ENCODE measurements around the gene RNU6-1. TPM values are rescaled to one million over a fixed set of nuclear protein-coding genes. Genes with fewer than 3 reads are reported as not detected.
A peak's percentile ranks its signal among the peaks of the same experiment; 100 is the strongest.

RNU6-1 gene
- total RNA-seq, 2 experiments from 2014 or later: not detected

- H3K36me3 Mint-ChIP-seq (ENCODE audit: low read depth): peaks cover 6% of the 10 kb centered on the region
- no peak for DNase-seq
- no peak overlapping the region for H3K27ac Mint-ChIP-seq
- peaks cover 73% of the 10 kb centered on the region for H3K27me3 Mint-ChIP-seq
- ChIA-PET POLR2A (no interaction called here), CTCF (interaction anchor here (0.6 to 4.3 kb wide), 10 partner anchors 11 to 889 kb away, joined by 3 to 52 read pairs (median 3); no protein-coding TSS in a partner anchor)
- H3K4me3 Mint-ChIP-seq: peak overlapping the region; percentile 59
- no peaks in the 10 kb centered on the region for H3K9me3 Mint-ChIP-seq
- peaks cover 51% of the 10 kb centered on the region for H3K4me1 Mint-ChIP-seq
These were observed 4.3 kb downstream of the RNU6-1 start for GRCh38 chr15:67835297-67836133.

GRCh38 chr15:67834581-67835296 lies 5.1 kb downstream of the RNU6-1 start:
- POLR2A ChIA-PET: no interaction called here

GRCh38 chr15:67833710-67834511 lies 5.9 kb downstream of the RNU6-1 start:
- POLR2A ChIA-PET: no interaction called here
- Mint-ChIP-seq H3K4me3 (peak overlapping the region; percentile 38), H3K27ac (no peak overlapping the region), H3K36me3 (ENCODE audit: low read depth) (peaks cover 3% of the 10 kb centered on the region), H3K27me3 (peaks cover 86% of the 10 kb centered on the region), H3K9me3 (no peaks in the 10 kb centered on the region), H3K4me1 (peaks cover 46% of the 10 kb centered on the region)
- CTCF ChIA-PET: interaction anchor here (4.2 kb wide), 1 partner anchor 377 kb away, joined by 52 read pairs; no protein-coding TSS in a partner anchor
- peak; percentile 48 for DNase-seq

More at GRCh38 chr15:67834581-67835296, 5.1 kb downstream of the RNU6-1 start:
- H3K4me3 Mint-ChIP-seq: peak overlapping the region; percentile 59
- H3K36me3 Mint-ChIP-seq (ENCODE audit: low read depth): peaks cover under 1% of the 10 kb centered on the region
- CTCF ChIA-PET: interaction anchor here (2.2 to 4.2 kb wide), 2 partner anchors 11 to 378 kb away, joined by 11 to 52 read pairs; no protein-coding TSS in a partner anchor
- no peak for DNase-seq
- peaks cover 79% of the 10 kb centered on the region for H3K27me3 Mint-ChIP-seq
- peaks cover 48% of the 10 kb centered on the region for H3K4me1 Mint-ChIP-seq
- no peak overlapping the region for H3K27ac Mint-ChIP-seq
- H3K9me3 Mint-ChIP-seq: no peaks in the 10 kb centered on the region

- Mint-ChIP-seq H3K4me1 (peaks cover 42% of the 10 kb centered on the region), H3K27me3 (peaks cover 89% of the 10 kb centered on the region), H3K36me3 (ENCODE audit: low read depth) (peaks cover 3% of the 10 kb centered on the region), H3K27ac (no peak overlapping the region), H3K4me3 (peak overlapping the region; percentile 8), H3K9me3 (no peaks in the 10 kb centered on the region)
- ChIA-PET POLR2A (interaction anchor here (1.0 kb wide), 1 partner anchor 56 kb away, joined by 3 read pairs; no protein-coding TSS in a partner anchor), CTCF (interaction anchor here (1.0 kb wide), 1 partner anchor 50 kb away, joined by 5 read pairs; no protein-coding TSS in a partner anchor)
- no peak for DNase-seq
These were observed 6.7 kb downstream of the RNU6-1 start for GRCh38 chr15:67832897-67833709.

- Mint-ChIP-seq H3K4me3 (no peak overlapping the region), H3K9me3 (no peaks in the 10 kb centered on the region), H3K27ac (no peak overlapping the region), H3K36me3 (ENCODE audit: low read depth) (peaks cover 3% of the 10 kb centered on the region), H3K27me3 (peaks cover 83% of the 10 kb centered on the region), H3K4me1 (peaks cover 42% of the 10 kb centered on the region)
- POLR2A ChIA-PET: no interaction called here
- DNase-seq: no peak
- CTCF ChIA-PET: interaction anchor here (0.7 to 1.5 kb wide), 3 partner anchors 49 to 593 kb away, joined by 3 to 5 read pairs (median 3); no protein-coding TSS in a partner anchor
These were observed 7.8 kb downstream of the RNU6-1 start for GRCh38 chr15:67832031-67832551.

- ChIA-PET CTCF (interaction anchor here (1.5 kb wide), 1 partner anchor 374 kb away, joined by 3 read pairs; no protein-coding TSS in a partner anchor), POLR2A (no interaction called here)
- H3K27ac Mint-ChIP-seq: no peak overlapping the region
- H3K4me1 Mint-ChIP-seq: peaks cover 42% of the 10 kb centered on the region
- no peaks in the 10 kb centered on the region for H3K9me3 Mint-ChIP-seq
- H3K4me3 Mint-ChIP-seq: no peak overlapping the region
- H3K27me3 Mint-ChIP-seq: peaks cover 80% of the 10 kb centered on the region
- H3K36me3 Mint-ChIP-seq (ENCODE audit: low read depth): peaks cover 3% of the 10 kb centered on the region
- DNase-seq: no peak
These were observed 8.5 kb downstream of the RNU6-1 start for GRCh38 chr15:67831363-67831762.

- ChIA-PET POLR2A (interaction anchor here (0.6 kb wide), 1 partner anchor 11 kb away, joined by 3 read pairs; no protein-coding TSS in a partner anchor), CTCF (no interaction called here)
- Mint-ChIP-seq H3K4me1 (peaks cover 36% of the 10 kb centered on the region), H3K27ac (no peak overlapping the region), H3K27me3 (peaks cover 78% of the 10 kb centered on the region), H3K9me3 (no peaks in the 10 kb centered on the region), H3K4me3 (no peak overlapping the region), H3K36me3 (ENCODE audit: low read depth) (peaks cover 9% of the 10 kb centered on the region)
- DNase-seq: no peak
These were observed 10.0 kb downstream of the RNU6-1 start for GRCh38 chr15:67829647-67830504.

GRCh38 chr15:67828969-67829646 lies 10.7 kb downstream of the RNU6-1 start:
- POLR2A ChIA-PET: no interaction called here
- peaks cover 33% of the 10 kb centered on the region for H3K4me1 Mint-ChIP-seq
- H3K27ac Mint-ChIP-seq: no peak overlapping the region
- CTCF ChIA-PET: no interaction called here
- no peaks in the 10 kb centered on the region for H3K9me3 Mint-ChIP-seq
- H3K4me3 Mint-ChIP-seq: no peak overlapping the region
- H3K27me3 Mint-ChIP-seq: peaks cover 78% of the 10 kb centered on the region
- peaks cover 10% of the 10 kb centered on the region for H3K36me3 Mint-ChIP-seq (ENCODE audit: low read depth)
- DNase-seq: no peak

- H3K36me3 Mint-ChIP-seq (ENCODE audit: low read depth): peaks cover 17% of the 10 kb centered on the region
- POLR2A ChIA-PET: no interaction called here
- H3K27ac Mint-ChIP-seq: no peak overlapping the region
- H3K4me3 Mint-ChIP-seq: peak overlapping the region; percentile 39
- H3K4me1 Mint-ChIP-seq: peaks cover 34% of the 10 kb centered on the region
- CTCF ChIA-PET: no interaction called here
- no peaks in the 10 kb centered on the region for H3K9me3 Mint-ChIP-seq
- no peak for DNase-seq
- peaks cover 78% of the 10 kb centered on the region for H3K27me3 Mint-ChIP-seq
These were observed 11.4 kb downstream of the RNU6-1 start for GRCh38 chr15:67828278-67828968.

- ChIA-PET POLR2A (no interaction called here), CTCF (interaction anchor here (0.7 kb wide), 1 partner anchor 371 kb away, joined by 4 read pairs; no protein-coding TSS in a partner anchor)
- Mint-ChIP-seq H3K9me3 (no peaks in the 10 kb centered on the region), H3K27ac (no peak overlapping the region), H3K4me3 (peak overlapping the region; percentile 39), H3K4me1 (peaks cover 27% of the 10 kb centered on the region), H3K36me3 (ENCODE audit: low read depth) (peaks cover 17% of the 10 kb centered on the region), H3K27me3 (peaks cover 73% of the 10 kb centered on the region)
- no peak for DNase-seq
These were observed 12.1 kb downstream of the RNU6-1 start for GRCh38 chr15:67827562-67828277.
